GM19395 (cell line): ENCODE data around the gene RASGRF1.

Source experiments
- ATAC-seq: cut with Tn5 transposase; IDR thresholded peaks from one replicate; pipeline ENCODE4 v1.9.1; 2021; ENCODE audit warnings: mild to moderate bottlenecking, moderate library complexity; ENCODE audit not compliant: unreplicated experiment

RASGRF1 gene

GRCh38 chr15:78915341-78916087, 175.1 kb downstream of the RASGRF1 start:
- no peak for ATAC-seq

GRCh38 chr15:78914027-78914764, 176.4 kb downstream of the RASGRF1 start:
- ATAC-seq, result no peak

- no peak for ATAC-seq
These were observed 177.6 kb downstream of the RASGRF1 start for GRCh38 chr15:78913012-78913411.

GRCh38 chr15:78912316-78912715, 178.3 kb downstream of the RASGRF1 start:
- no peak for ATAC-seq

- no peak for ATAC-seq
These were observed 180.3 kb downstream of the RASGRF1 start for GRCh38 chr15:78910271-78910670.
